Endothelial cell of umbilical vein (primary cell): ENCODE measurements around the gene SCLY.

Experiments
- POLR2A ChIP-seq: IDR thresholded peaks from 2 replicates; pipeline ENCODE4 v1.6.1; 2012; ENCODE audit warnings: low read depth, mild to moderate bottlenecking, control low read depth, low read length
- POLR2AphosphoS5 ChIP-seq: IDR thresholded peaks from 2 replicates; pipeline ENCODE4 v1.6.1; 2012; ENCODE audit warnings: low read depth, mild to moderate bottlenecking, control low read depth, low read length, moderate library complexity; ENCODE audit not compliant: insufficient read depth

- TF ChIP-seq POLR2AphosphoS5 (no peak), POLR2A (no peak)
Measured at GRCh38 chr2:238100049-238100820, 39.4 kb downstream of the SCLY start, which contains the start of gene ESPNL.
